D721Med (cell line): ENCODE data around the gene U2AF2.
A peak's percentile ranks its signal among the peaks of the same experiment; 100 is the strongest.

Experiments
- DNase-seq: peaks from one replicate; pipeline ENCODE4 v3.0.0; 2011; ENCODE audit warnings: low spot score; ENCODE audit not compliant: insufficient read length
- FAIRE-seq: peaks from 2 replicates; lab custom pipeline; 2011; peaks lifted over from hg19 to GRCh38; lab: Jason Lieb, UNC
- CTCF ChIP-seq: IDR thresholded peaks from 2 replicates; pipeline ENCODE4 v1.5.1; 2012; ENCODE audit warnings: mild to moderate bottlenecking, control low read depth; ENCODE audit not compliant: insufficient read depth; ENCODE audit errors: missing control alignments

The U2AF2 gene

GRCh38 chr19:55673465-55673864 lies 18.6 kb downstream of the U2AF2 start:
- no peak for TF ChIP-seq CTCF
- FAIRE-seq: no peak
- no peak for DNase-seq

GRCh38 chr19:55673889-55674288 lies 19.1 kb downstream of the U2AF2 start:
- FAIRE-seq (no peak), DNase-seq (no peak)
- TF ChIP-seq CTCF: no peak

- DNase-seq (no peak), FAIRE-seq (no peak)
- no peak for TF ChIP-seq CTCF
Observed at GRCh38 chr19:55674459-55674840, 19.6 kb downstream of the U2AF2 start.

GRCh38 chr19:55674841-55675660 lies 20.2 kb downstream of the U2AF2 start, which contains the start of gene EPN1:
EPN1 (plus strand) TSS chr19:55675226; CDS start chr19:55678628, 3,402 bp downstream.
- no peak for TF ChIP-seq CTCF
- no peak for FAIRE-seq
- DNase-seq: peak; percentile 96

GRCh38 chr19:55675661-55676354 lies 21.0 kb downstream of the U2AF2 start:
- FAIRE-seq (no peak), DNase-seq (no peak)
- no peak for TF ChIP-seq CTCF

GRCh38 chr19:55676383-55676782 lies 21.5 kb downstream of the U2AF2 start:
- FAIRE-seq (no peak), DNase-seq (no peak)
- TF ChIP-seq CTCF: no peak
